GM18511 (cell line): ENCODE measurements around the gene GRK1.

Source experiments
- ATAC-seq: cut with Tn5 transposase; IDR thresholded peaks from one replicate; pipeline ENCODE4 v1.9.1; 2021; ENCODE audit warnings: mild to moderate bottlenecking, moderate library complexity; ENCODE audit not compliant: unreplicated experiment

Gene GRK1

GRCh38 chr13:113631341-113632095 is 35.5 kb upstream of the GRK1 start:
- no peak for ATAC-seq

GRCh38 chr13:113632706-113633484 is 34.1 kb upstream of the GRK1 start:
- ATAC-seq = no peak

- no peak for ATAC-seq
These were observed 33.5 kb upstream of the GRK1 start for GRCh38 chr13:113633485-113633873.

GRCh38 chr13:113634279-113635047 is 32.6 kb upstream of the GRK1 start:
- no peak for ATAC-seq

- ATAC-seq = no peak
These were observed 32.0 kb upstream of the GRK1 start for GRCh38 chr13:113635048-113635420.

GRCh38 chr13:113635709-113636108 is 31.3 kb upstream of the GRK1 start:
- ATAC-seq = no peak

- no peak for ATAC-seq
These were observed 30.6 kb upstream of the GRK1 start for GRCh38 chr13:113636266-113636963.

- ATAC-seq = no peak
These were observed 29.5 kb upstream of the GRK1 start for GRCh38 chr13:113637262-113638160.

GRCh38 chr13:113638173-113638746 is 28.8 kb upstream of the GRK1 start:
- ATAC-seq = no peak

GRCh38 chr13:113638806-113639205 is 28.2 kb upstream of the GRK1 start:
- no peak for ATAC-seq

GRCh38 chr13:113639616-113640262 is 27.3 kb upstream of the GRK1 start:
- no peak for ATAC-seq

- ATAC-seq = no peak
These were observed 25.6 kb upstream of the GRK1 start for GRCh38 chr13:113641426-113641825.

- no peak for ATAC-seq
These were observed 24.5 kb upstream of the GRK1 start for GRCh38 chr13:113642563-113642962.

GRCh38 chr13:113643593-113643992 is 23.4 kb upstream of the GRK1 start:
- ATAC-seq = no peak

- ATAC-seq = no peak
These were observed 22.2 kb upstream of the GRK1 start for GRCh38 chr13:113644800-113645199.

- no peak for ATAC-seq
These were observed 21.7 kb upstream of the GRK1 start for GRCh38 chr13:113645329-113645728.

GRCh38 chr13:113646376-113646775 is 20.6 kb upstream of the GRK1 start:
- ATAC-seq = no peak

GRCh38 chr13:113646921-113647340 is 20.1 kb upstream of the GRK1 start:
- ATAC-seq = no peak
